Peyer's patch (tissue), 4 donors: Measurements from ENCODE around the gene SEMA3A.

ENCODE experiments used
- POLR2A ChIP-seq, 2 donors: fragments of 450-650 bp; IDR thresholded peaks; one replicate each; pipeline ENCODE4 v1.5.1; 2017; ENCODE audit warnings: antibody characterized with exemption in 2 of 2, mild to moderate bottlenecking in 2 of 2, moderate library complexity in 2 of 2
- TF ChIP-seq, protein P1 (sequence below), 6 experiments: fragments of 450-650 bp in 4 of 6; fragments of 200-600 bp in 2 of 6; sonication (generic) in 1 of 6; IDR thresholded peaks; one replicate each; pipeline ENCODE4 v1.5.1; 2017 to 2019; ENCODE audit warnings: antibody characterized with exemption in 6 of 6, mild to moderate bottlenecking in 3 of 6, moderate library complexity in 1 of 6

- TF ChIP-seq, protein P1, sequence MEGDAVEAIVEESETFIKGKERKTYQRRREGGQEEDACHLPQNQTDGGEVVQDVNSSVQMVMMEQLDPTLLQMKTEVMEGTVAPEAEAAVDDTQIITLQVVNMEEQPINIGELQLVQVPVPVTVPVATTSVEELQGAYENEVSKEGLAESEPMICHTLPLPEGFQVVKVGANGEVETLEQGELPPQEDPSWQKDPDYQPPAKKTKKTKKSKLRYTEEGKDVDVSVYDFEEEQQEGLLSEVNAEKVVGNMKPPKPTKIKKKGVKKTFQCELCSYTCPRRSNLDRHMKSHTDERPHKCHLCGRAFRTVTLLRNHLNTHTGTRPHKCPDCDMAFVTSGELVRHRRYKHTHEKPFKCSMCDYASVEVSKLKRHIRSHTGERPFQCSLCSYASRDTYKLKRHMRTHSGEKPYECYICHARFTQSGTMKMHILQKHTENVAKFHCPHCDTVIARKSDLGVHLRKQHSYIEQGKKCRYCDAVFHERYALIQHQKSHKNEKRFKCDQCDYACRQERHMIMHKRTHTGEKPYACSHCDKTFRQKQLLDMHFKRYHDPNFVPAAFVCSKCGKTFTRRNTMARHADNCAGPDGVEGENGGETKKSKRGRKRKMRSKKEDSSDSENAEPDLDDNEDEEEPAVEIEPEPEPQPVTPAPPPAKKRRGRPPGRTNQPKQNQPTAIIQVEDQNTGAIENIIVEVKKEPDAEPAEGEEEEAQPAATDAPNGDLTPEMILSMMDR (IDR thresholded peaks at IDR 0.05) = no peak
- no peak for TF ChIP-seq POLR2A (IDR thresholded peaks at IDR 0.05)
These were observed 92.4 kb downstream of the SEMA3A start for GRCh38 chr7:84102213-84102612.
